Mammary epithelial cell (primary cell): ENCODE measurements around the gene RHBDL1.

Source experiments
- CTCF ChIP-seq, 2 donors: IDR thresholded peaks in 1 of 2; conservative IDR thresholded peaks in 1 of 2; 2 replicates each; pipeline ENCODE4 v1.5.1; 2011 to 2012; ENCODE audit warnings: inconsistent platforms in 2 of 2, low read length in 2 of 2, mild to moderate bottlenecking in 2 of 2, control low read depth in 1 of 2, low read depth in 1 of 2; ENCODE audit not compliant: insufficient read depth in 1 of 2; ENCODE audit errors: extremely low read depth in 1 of 2
- EZH2 ChIP-seq: IDR thresholded peaks from 2 replicates; pipeline ENCODE4 v1.6.1; 2012; ENCODE audit warnings: low read length, inconsistent platforms, borderline replicate concordance

- no peak for TF ChIP-seq CTCF (conservative IDR thresholded peaks at IDR 0.05 in 1 of 2, IDR thresholded peaks at IDR 0.05 in 1 of 2; ENCODE audit: extremely low read depth in 1 of 2, insufficient read depth in 1 of 2, low read depth in 1 of 2, low read length in 2 of 2)
- TF ChIP-seq EZH2, result no peak
These were observed 30.1 kb downstream of the RHBDL1 start, which contains the start of gene FBXL16 for GRCh38 chr16:705431-706188.
